Natural killer cell (primary cell): ENCODE results near the gene KLHL3. TPM values are rescaled to one million over a fixed set of nuclear protein-coding genes. Genes with fewer than 3 reads are reported as not detected.
A peak's percentile ranks its signal among the peaks of the same experiment; 100 is the strongest.
"Not testable (repeated sequence)": the region's sequence is repeated elsewhere in the genome, so short reads cannot be mapped to it uniquely, and the experiment has no call there.

Experiments
- ATAC-seq, 3 donors: fragments of 150-1000 bp in 2 of 3; fragments of 200-7000 bp in 1 of 3; cut with Tn5 transposase; 1 replicate in 1 of 3; 2 replicates in 2 of 3; pipeline ENCODE4 v1.10.0; 2021; ENCODE audit warnings: mild to moderate bottlenecking in 2 of 3, moderate library complexity in 2 of 3
- DNase-seq, 2 donors: peaks; one replicate each; pipeline versions ENCODE4 v3.0.0 to v3.0.0-alpha.2; 2013 to 2021; ENCODE audit warnings: mixed read lengths in 1 of 2
- H3K27ac ChIP-seq: one replicate; pipeline ENCODE4 v1.5.1; 2013; ENCODE audit warnings: mild to moderate bottlenecking, low read length
- H3K27me3 ChIP-seq: one replicate; pipeline ENCODE4 v1.6.1; 2013; ENCODE audit warnings: low read length; ENCODE audit not compliant: control insufficient read depth, insufficient read depth
- H3K36me3 ChIP-seq: one replicate; pipeline ENCODE4 v1.6.1; 2013; ENCODE audit warnings: low read length; ENCODE audit not compliant: control insufficient read depth, insufficient read depth
- H3K4me1 ChIP-seq: one replicate; pipeline ENCODE4 v1.6.1; 2013; ENCODE audit warnings: low read length; ENCODE audit not compliant: control insufficient read depth, insufficient read depth
- H3K4me3 ChIP-seq: one replicate; pipeline ENCODE4 v1.5.1; 2013; ENCODE audit warnings: low read length
- H3K9me3 ChIP-seq: one replicate; pipeline ENCODE4 v1.6.1; 2013; ENCODE audit warnings: low read length; ENCODE audit not compliant: control insufficient read depth, insufficient read depth
- H3K27ac Mint-ChIP-seq, 2 donors: one replicate each; pipeline ENCODE4 v1.8.0; 2022; ENCODE audit warnings: mild to moderate bottlenecking in 2 of 2, mixed read lengths in 2 of 2, moderate library complexity in 1 of 2
- H3K27me3 Mint-ChIP-seq, 2 donors: one replicate each; pipeline ENCODE4 v1.8.0; 2022; ENCODE audit warnings: low read depth in 2 of 2, mixed read lengths in 2 of 2
- H3K36me3 Mint-ChIP-seq: one replicate; pipeline ENCODE4 v1.8.0; 2022; ENCODE audit warnings: mixed read lengths
- H3K4me1 Mint-ChIP-seq, 2 donors: one replicate each; pipeline ENCODE4 v1.8.0; 2022; ENCODE audit warnings: mixed read lengths in 2 of 2
- H3K4me3 Mint-ChIP-seq: one replicate; pipeline ENCODE4 v1.8.0; 2022; ENCODE audit warnings: mild to moderate bottlenecking, moderate library complexity, mixed read lengths
- H3K9me3 Mint-ChIP-seq, 2 donors: one replicate each; pipeline ENCODE4 v1.8.0; 2022; ENCODE audit warnings: mixed read lengths in 2 of 2
- WGBS: methylation state at CpG from one replicate; pipeline ENCODE4 v1.1.7; 2013; ENCODE audit warnings: missing lambda C conversion rate; ENCODE audit not compliant: insufficient coverage; 5-methylcytosine and 5-hydroxymethylcytosine counted together
- intact Hi-C: fragments of 100-400 bp; cut with micrococcal nuclease; formaldehyde crosslinking; loops from one replicate; pipeline ENCODE4 v1.14.2; 2022
- total RNA-seq, 4 donors: library from RNA; stranded (reverse); fragments of 120-200 nt in 1 of 4; gene quantifications; one replicate each; pipeline versions ENCODE4 v1.2.3 to v1.2.4, GENCODE V29; 2013 to 2022
- TF ChIP-seq, protein P1 (sequence below): fragments of 200-600 bp; IDR thresholded peaks from one replicate; pipeline ENCODE4 v1.8.0; 2022; ENCODE audit warnings: antibody characterized with exemption

The KLHL3 gene
- total RNA-seq, 3 donors from 2014 or later (not counting 1 experiment from before 2014, with no cell fraction given): 11.2 to 14.0 (median 13.2) TPM

GRCh38 chr5:137778772-137779564 is 43.1 kb upstream of the KLHL3 start:
- no peaks in the 10 kb centered on the region for H3K36me3 ChIP-seq
- H3K27ac ChIP-seq: no peak overlapping the region
- H3K27ac Mint-ChIP-seq: no peak overlapping the region
- H3K4me1 Mint-ChIP-seq: no peaks in the 10 kb centered on the region
- no peaks in the 10 kb centered on the region for H3K9me3 Mint-ChIP-seq
- 43% methylated on average over 2 of the region's 2 CpGs for WGBS
- no peaks in the 10 kb centered on the region for H3K27me3 Mint-ChIP-seq
- peak in 1 of 2 donors; percentile 60 for DNase-seq
- TF ChIP-seq, protein P1, sequence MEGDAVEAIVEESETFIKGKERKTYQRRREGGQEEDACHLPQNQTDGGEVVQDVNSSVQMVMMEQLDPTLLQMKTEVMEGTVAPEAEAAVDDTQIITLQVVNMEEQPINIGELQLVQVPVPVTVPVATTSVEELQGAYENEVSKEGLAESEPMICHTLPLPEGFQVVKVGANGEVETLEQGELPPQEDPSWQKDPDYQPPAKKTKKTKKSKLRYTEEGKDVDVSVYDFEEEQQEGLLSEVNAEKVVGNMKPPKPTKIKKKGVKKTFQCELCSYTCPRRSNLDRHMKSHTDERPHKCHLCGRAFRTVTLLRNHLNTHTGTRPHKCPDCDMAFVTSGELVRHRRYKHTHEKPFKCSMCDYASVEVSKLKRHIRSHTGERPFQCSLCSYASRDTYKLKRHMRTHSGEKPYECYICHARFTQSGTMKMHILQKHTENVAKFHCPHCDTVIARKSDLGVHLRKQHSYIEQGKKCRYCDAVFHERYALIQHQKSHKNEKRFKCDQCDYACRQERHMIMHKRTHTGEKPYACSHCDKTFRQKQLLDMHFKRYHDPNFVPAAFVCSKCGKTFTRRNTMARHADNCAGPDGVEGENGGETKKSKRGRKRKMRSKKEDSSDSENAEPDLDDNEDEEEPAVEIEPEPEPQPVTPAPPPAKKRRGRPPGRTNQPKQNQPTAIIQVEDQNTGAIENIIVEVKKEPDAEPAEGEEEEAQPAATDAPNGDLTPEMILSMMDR: peak; percentile 76
- no peaks in the 10 kb centered on the region for H3K36me3 Mint-ChIP-seq
- intact Hi-C loops: loop anchor here (1.0 to 10.0 kb wide), 2 partner anchors 106 to 354 kb away; partner anchors contain the start of gene PKD2L2
- no peak overlapping the region for H3K4me3 ChIP-seq
- no peak for ATAC-seq
- no peaks in the 10 kb centered on the region for H3K27me3 ChIP-seq
- H3K4me1 ChIP-seq: no peaks in the 10 kb centered on the region
- no peak overlapping the region for H3K4me3 Mint-ChIP-seq
- H3K9me3 ChIP-seq: no peaks in the 10 kb centered on the region

GRCh38 chr5:137767937-137768336 is 32.0 kb upstream of the KLHL3 start:
- intact Hi-C loops, ATAC-seq, H3K4me1 Mint-ChIP-seq, H3K4me1 ChIP-seq, DNase-seq, H3K27ac Mint-ChIP-seq, H3K4me3 Mint-ChIP-seq, H3K9me3 Mint-ChIP-seq, H3K4me3 ChIP-seq, H3K36me3 ChIP-seq, H3K27me3 ChIP-seq, H3K27ac ChIP-seq: not testable (repeated sequence)
- Mint-ChIP-seq H3K36me3 (peaks cover 21% of the 10 kb centered on the region), H3K27me3 (peaks cover 0 to 16% of the 10 kb centered on the region in 2 donors)
- H3K9me3 ChIP-seq: peaks cover 12% of the 10 kb centered on the region
- WGBS: 96% methylated on average over 5 of the region's 5 CpGs

DNA sequence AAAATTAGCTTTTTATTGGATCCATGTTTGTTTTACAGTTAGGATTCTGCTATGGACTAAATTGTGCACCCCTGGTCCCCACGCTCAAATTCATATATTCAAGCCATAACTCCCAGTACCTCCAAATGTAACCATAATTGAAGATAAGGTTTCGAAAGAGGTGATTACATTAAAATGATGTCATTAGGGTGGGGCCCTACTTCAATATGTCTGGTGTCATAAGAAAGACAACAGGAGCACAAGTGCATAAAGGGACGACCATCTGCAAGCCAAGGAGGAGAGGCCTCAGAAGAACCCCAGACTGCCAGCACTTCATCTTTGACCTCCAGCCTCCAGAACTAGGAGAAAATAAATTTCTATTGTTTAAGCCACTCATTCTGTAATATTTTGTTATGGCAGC is 25.7 kb upstream of the KLHL3 start:
- ATAC-seq: no peak
- no peaks in the 10 kb centered on the region for H3K36me3 ChIP-seq
- H3K27ac ChIP-seq: no peak overlapping the region
- 100% methylated on average over 2 of the region's 3 CpGs for WGBS
- intact Hi-C loops: no loop called here
- H3K9me3 ChIP-seq: no peaks in the 10 kb centered on the region
- no peak overlapping the region for H3K27ac Mint-ChIP-seq
- TF ChIP-seq, protein P1: no peak
- no peaks in the 10 kb centered on the region for H3K9me3 Mint-ChIP-seq
- H3K4me1 Mint-ChIP-seq: no peaks in the 10 kb centered on the region
- no peak overlapping the region for H3K4me3 ChIP-seq
- no peak overlapping the region for H3K4me3 Mint-ChIP-seq
- H3K36me3 Mint-ChIP-seq: no peaks in the 10 kb centered on the region
- no peak for DNase-seq
- peaks cover 0 to under 1% of the 10 kb centered on the region in 2 donors for H3K27me3 Mint-ChIP-seq
- no peaks in the 10 kb centered on the region for H3K4me1 ChIP-seq
- no peaks in the 10 kb centered on the region for H3K27me3 ChIP-seq

DNA sequence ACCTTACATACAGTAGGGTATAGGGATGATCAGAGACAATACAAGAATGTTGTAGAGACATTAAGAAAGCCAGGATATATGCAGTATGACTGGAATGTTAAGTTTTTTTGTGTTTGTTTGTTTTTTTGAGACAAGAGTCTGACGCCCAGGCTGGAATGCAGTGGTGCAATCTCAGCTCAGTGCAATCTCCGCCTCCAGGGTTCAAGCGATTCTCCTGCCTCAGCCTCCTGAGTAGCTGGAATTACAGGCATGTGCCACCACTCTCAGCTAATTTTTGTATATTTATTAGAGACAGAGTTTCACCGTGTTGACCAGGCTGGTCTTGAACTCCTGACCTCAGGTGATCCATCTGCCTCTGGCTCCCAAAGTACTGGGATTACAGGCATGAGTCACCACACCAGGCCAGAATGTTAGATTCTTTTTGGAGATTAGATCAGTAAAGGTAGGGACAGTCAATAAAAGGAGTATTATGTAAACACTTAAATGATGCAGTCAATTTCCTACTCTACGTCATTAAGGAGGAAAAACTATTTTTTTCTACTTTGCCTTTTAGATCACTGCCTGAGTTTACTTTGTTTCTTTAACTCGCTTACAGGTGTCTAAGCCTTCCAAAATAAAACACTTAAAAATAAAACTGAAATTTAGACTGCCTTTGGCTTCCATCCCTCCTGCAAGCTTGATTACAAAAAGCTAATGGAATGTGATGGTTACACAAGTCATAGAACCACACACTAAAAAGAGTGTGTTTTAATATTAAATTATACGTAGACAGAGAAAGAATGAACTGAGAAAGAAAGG is 25.0 kb upstream of the KLHL3 start:
- ATAC-seq (no peak), DNase-seq (no peak)
- Mint-ChIP-seq H3K27ac (no peak overlapping the region), H3K4me3 (no peak overlapping the region), H3K36me3 (no peaks in the 10 kb centered on the region), H3K4me1 (no peaks in the 10 kb centered on the region), H3K27me3 (peaks cover 0 to 3% of the 10 kb centered on the region in 2 donors), H3K9me3 (no peaks in the 10 kb centered on the region)
- TF ChIP-seq, protein P1: no peak
- Histone ChIP-seq H3K4me1 (no peaks in the 10 kb centered on the region), H3K4me3 (no peak overlapping the region), H3K9me3 (no peaks in the 10 kb centered on the region), H3K36me3 (no peaks in the 10 kb centered on the region), H3K27ac (no peak overlapping the region), H3K27me3 (no peaks in the 10 kb centered on the region)
- WGBS: 94% methylated on average over 7 of the region's 7 CpGs
- intact Hi-C loops: no loop called here
